CD4-positive, alpha-beta T cell treated with Interleukin-4 for 1 hour (primary cell): ENCODE data around the gene FAM151B.
"Not testable (repeated sequence)": the region's sequence is repeated elsewhere in the genome, so short reads cannot be mapped to it uniquely, and the experiment has no call there.

Experiments
- DNase-seq, 2 donors: peaks; one replicate each; pipeline ENCODE4 v3.0.0-alpha.2; 2020 to 2022

FAM151B gene, protein sequence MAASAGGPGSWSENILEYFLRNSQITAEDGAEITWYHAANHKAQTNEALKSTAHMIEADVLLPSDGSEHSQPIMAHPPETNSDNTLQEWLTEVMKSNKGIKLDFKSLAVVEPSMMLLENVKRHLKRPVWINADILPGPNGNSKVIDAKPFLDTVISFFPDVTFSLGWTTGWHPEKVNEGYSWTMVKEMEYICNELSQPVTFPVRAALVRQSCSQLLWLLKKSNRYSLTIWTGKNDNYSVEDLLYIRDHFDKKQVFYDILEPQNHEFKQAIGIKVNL

DNA sequence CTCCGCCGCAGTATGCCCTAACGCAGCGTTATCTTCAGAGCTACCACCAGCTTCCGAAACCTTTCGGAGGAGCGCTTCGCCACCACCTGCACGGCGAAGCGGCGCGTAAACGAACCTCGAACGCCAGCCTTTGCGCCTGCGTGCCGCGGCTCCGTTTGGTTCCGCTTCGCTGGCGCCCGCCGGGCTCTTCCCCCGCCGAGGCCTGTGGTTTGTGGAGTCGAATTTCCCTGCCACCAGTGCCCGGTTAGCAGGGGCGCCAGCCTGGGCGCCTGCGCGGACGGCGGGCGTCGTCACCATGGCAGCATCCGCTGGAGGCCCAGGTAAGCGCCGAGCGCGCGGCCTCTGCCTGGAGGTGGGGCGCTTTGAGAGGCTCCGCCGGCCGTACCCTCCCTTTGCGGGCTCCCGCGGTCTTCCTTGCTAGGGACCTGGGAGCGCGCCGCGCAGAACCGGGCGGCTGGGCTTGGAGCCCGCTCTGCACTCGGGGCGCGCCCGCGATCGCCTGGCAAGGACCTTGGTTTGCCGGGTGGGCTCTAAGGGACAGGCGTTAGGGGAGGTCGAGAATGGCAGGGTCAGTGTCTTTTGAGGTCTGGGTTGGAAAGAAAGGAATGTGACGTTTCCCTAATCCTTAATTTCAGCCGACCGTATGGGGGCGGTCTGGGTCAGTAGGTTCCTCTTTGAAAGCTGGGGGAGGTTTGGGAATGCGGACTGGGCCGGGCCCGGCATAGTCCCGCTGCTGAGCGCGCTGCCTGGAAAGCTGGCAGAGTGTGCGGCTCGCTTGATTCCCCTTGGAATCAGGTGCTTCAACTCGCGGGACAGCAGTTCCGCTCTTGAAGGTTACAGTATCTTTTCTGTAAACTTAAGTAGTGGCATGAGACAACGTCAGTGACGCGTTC is at the start of gene FAM151B:
Gene FAM151B (plus strand): TSS at position 272 of the 893 bp plus-strand sequence. CDS start 24 bp downstream, at position 296.
- DNase-seq: peak; percentile 80 to 82

DNA sequence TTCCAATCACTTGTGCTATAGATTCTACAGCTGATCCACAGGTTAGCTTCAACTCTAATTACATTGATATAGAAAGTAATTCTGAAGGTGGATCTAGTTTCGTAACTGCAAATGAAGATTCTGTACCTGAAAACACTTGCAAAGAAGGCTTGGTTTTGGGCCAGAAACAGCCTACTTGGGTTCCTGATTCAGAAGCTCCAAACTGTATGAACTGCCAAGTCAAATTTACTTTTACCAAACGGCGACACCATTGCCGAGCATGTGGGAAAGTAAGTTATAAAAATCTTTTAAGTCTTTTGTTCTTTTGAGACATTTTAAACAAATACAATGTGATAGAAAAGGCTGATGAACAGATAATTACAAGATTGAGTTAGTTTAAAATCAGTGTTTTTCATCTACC is 49.2 kb upstream of the FAM151B start:
- DNase-seq: no peak

DNA sequence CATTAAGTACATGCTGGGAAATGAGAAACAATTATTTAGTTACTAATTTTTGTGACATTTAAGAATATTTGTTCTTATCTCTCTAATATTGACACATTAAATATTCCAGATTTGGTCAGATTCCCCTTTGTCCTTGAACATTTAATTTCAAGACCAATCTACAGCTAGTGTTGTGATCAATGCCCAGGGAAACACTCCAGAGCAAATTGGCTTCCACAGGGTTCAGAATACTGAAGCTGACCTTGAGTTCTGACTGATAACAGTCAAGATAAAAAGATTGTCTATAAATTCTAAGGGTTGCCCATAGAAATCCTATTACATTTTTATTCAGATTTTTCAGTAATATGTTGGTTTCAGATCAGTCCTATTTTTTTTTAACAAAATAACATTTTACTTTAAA is 48.7 kb upstream of the FAM151B start:
- no peak for DNase-seq

DNA sequence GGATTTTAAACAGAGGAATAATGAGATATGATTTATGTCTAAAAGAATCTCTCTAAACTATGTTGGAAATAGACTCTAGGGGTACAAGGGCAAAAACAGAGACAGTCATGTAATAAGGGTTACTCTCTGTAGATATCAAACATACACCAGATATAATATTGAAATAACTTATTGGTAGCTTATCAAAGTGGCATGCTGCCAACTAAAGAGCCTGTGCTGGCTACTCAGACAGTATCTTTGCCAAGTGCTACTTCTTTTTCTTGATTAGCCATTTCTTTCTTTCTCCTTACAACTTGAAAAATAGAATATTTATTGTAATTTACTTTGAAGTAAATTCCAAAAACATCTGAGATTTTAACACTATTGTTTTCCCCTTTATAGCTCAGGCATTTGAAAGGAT is 45.2 kb upstream of the FAM151B start:
- no peak for DNase-seq

DNA sequence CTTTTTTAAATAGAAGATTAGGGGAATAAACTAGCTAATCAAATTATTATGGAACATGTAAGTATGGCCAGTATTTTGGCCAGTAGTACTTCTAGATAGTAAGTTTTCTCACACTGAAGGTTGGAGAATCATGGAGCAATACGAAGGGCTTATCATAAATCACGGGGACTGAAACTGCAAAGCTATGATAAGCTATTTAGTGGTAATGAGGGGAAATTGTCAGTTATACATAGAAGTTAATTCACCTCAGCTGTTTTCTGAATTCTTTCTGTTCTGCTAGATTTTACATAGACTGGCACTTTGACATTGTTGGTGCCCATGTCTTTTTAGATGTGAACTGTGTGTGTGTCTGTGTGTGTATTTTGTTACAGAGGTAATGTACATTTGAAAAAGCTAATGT is 34.5 kb upstream of the FAM151B start:
- DNase-seq: no peak

DNA sequence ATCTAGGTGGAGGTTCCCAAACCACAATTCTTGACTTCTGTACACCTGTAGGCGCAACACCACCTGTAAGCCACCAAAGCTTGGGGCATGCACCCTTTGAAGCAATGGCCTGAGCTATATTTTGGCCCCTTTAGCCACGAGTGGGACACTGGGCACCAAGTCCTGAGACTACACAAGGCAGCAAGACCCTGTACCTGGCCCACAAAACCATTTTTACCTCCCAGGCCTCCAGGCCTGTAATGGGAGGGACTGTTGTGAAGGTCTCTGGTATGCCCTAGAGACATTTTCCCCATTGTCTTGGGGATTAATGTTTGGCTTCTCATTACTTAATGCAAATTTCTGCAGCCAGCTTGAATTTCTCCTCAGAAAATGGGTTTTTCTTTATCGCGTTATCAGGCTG is 24.6 kb upstream of the FAM151B start:
- no peak for DNase-seq

DNA sequence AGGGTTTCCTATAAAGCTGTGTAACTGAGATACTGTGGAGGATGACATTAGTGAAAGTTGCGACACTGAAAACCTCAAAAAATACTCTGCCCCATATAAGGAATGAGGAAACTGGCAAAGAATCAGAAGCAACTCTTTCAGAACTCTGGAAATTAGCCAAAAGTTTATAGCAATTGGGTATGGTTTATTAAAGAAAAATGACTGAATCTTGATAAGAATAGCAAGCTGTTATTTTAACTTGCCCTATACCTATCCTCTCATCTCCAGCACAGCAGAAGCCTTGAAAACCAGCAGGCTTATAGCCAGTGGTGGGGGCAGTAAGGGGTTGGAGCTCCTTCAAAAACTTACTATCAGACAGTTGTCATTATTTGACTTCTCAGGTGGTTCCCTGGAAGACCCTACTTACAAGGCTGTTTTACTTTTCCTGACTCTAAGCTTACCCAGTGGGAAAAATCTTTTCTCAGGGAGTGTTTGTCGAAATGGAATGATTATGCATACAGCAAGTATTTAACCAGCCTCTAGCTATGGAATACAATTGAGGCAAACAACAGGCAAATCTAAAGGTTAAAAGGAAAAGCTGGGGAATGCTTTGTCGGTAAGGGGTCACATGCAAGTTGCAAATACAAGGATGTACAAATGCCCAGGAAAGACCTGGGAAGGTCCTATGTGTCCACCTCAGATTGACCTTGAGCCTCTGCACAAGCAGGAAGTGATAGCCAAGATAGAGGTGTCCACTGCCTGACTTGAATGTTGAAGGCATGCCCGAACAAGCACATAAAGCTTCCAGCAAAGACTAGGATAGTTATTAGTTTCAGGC is 21.0 kb upstream of the FAM151B start:
- DNase-seq: no peak

DNA sequence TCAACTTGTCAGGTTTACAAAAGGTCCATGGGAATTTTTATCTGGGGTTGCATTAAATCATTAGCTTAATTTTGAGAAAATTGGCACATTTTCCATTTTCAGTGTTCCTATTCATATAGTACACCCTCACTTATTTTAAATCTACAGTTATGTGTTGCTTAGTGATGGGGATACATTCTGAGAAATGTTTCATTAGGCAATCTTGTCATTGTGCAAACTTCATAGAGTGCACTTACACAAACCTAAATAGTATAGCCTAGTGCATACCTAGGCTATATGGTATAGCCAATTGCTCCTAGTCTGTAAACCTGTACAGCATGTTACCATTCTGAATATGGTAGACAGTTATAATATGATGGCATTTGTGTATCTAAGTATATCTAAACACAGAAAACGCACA is 19.8 kb upstream of the FAM151B start:
- DNase-seq: no peak

DNA sequence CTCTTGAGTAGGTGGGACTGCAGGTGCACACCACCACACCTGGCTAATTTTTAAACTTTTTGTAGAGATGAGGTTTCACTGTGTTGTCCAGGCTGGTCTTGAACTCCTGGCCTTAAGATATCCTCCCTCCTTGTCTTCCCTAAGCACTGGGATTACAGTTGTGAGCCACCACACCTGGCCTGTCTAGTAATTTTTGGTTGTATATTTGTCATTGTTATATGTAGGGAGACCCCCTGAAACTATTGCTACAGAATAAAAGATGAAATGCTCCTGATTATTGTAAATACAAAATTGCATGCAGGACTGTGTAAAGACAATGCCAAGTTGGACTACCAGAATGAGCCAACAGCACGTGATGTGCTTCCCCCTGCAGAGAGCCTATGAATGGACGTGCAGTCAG is 17.3 kb upstream of the FAM151B start:
- DNase-seq: not testable (repeated sequence)

DNA sequence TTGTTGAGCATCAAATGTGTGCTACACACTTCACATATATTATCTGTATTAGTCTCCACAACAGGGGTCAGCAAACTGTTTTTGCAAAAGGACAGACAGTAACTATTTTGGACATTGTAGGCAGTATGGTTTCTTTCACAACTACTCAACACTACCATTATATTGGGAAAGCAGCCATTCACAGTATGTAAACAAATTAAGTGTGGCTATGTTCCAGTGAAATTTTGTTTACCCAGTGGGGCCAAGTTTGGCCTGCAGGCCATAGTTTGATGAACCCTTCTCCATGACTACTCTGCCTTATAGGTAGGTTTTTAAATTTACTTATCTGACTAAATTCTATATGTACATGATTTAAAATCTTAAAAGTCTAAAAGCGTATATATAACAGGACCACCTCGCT is 13.0 kb upstream of the FAM151B start:
- DNase-seq: no peak

DNA sequence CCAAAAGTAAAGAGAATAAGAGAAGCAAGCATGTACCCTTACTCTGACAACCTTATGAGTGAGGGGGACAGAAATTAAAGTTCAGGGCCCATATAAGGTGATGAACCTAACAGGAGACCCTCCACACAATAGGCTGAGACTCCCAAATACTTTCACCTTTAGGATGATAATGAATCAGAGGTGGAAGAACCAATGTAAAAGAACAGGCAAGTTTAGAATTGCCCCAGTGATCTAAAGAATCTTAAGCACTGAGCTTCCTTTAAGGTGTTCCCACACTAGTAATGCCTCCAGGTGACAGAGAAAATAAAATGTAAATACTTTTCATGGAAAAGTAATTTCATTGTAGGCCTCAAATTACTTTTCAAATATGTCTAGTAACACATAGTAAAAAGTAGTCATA is 8.2 kb upstream of the FAM151B start:
- no peak for DNase-seq

DNA sequence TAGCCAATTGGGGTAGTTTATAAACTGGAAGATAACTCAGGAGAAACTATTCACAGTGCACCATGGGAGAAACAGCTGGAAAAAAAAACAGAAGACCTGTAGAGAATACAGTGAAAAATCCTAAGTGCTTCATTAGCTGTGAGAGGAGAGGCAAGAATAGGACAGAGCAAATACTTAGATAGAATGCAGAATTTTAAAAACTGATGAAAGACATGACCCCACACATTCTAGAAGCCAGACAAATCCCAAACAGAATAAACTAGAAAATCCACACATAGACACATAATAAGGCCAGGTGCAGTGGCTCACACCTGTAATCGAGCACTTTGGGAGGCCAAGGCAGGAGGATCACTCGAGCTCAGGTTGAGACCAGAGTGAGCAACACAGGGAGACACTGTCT is 7.5 kb upstream of the FAM151B start:
- DNase-seq: no peak

DNA sequence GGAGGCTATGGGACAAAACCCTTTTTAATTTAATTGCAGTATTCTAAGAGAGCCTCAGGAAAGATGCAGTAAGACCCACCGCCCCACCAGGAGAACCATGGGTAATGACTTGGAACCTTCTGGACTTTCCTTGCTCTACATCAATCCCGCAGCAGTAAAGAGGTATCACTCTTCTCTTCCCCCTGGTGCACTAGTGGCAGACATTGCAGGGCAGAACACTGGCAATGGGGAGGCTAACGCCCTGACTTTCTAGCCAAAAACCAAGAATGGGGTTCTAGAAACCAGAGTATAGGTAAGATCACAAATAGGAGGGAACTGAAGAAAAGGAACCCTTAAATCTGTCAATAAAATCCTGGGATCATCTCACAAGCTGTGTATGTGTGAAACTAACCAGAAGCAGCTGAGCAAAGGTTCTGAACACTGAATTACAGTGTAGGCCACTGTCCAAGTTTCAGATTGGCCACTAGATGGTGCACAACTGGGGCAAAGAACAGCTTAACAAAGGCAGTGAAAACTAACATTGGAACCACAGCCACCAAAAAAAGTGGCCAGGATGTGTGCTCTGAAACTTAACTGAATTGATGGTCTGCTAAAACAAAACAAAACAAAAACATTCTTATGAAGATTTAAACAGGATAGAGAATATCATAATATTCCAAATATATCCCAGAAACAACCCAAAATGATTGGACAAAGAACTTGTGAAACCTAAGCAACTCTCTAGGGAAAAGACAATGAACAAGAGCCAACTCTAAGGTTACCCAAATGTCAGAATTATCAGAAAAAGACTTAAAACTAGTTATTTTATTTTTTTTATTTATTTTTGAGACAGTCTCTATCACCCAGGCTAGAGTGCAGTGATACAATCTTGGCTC is 6.6 kb upstream of the FAM151B start:
- peak; percentile 20 to 47 for DNase-seq

DNA sequence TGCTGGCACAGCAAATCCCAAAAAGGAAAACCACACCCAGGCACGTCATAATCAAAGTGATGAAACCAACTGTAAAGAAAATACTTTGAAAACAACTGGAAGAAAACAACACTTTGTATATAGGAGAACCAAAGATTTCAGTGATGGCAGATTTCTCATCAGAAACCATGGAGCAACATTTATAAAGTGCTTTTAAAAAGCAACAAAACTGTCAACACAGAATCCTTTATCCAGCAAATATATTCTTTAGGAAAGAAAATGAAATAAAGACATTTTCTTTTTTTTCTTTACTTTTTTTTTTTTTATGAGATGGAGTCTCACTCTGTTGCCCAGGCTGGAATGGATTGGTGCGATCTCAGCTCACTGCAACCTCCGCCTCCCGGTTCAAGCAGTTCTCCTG is 5.3 kb upstream of the FAM151B start:
- DNase-seq: no peak

DNA sequence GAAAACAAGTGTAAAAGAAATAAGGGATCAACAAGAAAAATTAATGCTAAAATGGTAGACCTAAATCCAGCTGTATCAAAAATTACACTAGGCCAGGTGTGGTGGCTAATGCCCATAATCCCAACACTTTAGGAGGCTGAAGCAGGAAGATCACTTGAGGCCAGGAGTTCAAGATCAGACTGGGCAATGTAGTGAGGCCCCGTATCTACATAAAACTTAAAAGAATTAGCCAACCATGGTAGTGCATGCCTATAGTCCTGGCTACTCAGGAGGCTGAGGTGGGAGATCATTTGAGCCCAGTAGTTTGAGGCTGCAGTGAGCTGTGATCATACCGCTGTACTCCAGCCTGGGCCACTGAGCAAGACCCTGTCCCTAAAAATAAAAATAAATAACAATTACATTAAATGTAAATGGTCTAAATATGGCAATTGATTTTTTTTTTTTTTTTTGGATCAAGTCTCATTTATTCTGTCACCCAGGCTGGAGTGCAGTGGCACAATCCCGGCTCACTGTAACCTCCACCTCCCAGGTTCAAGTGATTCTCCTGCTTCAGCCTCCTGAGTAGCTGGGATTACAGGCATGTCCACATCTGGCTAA is 4.2 kb upstream of the FAM151B start:
- DNase-seq: no peak

DNA sequence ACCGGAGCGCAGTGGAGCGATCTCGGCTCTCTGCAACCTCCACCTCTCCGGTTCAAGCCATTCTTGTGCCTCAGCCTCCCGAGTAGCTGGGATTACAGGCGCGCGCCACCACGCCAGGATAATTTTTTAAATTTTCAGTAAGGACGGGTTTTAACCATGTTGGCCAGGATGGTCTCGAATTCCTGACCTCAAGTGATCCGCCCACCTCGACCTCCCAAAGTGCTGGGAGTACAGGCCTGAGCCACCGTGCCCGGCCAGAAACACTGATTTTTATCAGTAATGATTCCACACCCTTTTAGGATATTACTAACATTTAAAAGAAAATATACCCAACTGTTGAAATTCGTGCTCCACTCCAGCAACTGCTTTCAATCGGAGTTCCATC is 464 bp upstream of the FAM151B start:
- no peak for DNase-seq

DNA sequence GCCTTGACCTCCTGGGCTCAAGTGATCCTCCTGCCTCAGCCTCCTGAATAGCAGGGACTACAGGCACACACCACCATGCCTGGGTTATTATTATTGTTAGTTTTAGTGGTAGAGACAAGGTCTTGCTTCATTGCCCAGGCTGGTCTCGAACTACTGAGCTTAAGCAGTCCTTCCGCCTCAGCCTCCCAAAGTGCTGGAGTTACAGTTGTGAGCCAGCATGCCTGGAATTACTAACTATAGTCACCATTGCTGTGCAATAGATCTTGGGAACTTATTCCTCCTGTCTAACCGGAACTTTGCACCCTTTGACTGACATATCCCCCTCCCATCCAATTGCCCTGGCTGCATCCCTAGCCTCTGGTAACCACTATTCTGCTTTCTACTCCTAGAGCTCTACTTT is 3.4 kb downstream of the FAM151B start:
- DNase-seq: no peak

DNA sequence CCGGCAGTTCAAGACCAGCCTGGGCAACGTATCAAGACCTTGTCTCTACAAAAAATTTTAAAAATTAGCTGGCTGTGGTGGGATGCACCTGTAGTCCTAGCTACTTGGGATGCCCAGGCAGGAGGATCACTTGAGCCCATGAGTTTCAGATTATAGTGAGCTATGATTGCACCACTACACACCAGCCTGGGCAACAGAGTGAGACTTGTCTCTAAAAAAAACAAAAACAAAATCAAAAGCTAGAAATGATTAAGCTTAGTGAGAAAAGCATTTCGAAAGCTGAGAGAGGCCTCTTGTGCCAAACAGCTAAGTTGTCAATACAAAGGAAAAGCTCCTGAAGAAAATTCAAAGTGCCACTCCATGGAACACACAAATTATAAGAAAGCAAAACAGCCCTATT is 4.8 kb downstream of the FAM151B start:
- DNase-seq: no peak

DNA sequence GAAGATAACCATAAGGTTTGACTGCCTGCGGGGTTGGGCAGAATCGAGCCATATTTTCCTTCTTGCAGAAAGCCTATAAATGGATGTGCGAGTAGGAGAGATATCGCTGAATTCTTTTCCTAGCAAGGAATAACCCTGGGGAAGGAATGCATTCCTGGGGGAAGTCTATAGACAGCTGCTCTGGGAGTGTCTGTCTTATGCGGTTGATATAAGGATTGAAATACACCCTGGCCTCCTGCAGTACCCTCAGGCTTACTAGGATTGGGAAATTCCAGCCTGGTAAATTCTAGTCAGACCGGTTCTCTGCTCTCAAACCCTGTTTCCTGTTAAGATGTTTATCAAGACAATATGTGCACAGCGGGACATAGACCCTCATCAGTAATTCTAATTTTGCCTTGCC is 5.5 kb downstream of the FAM151B start:
- not testable (repeated sequence) for DNase-seq

DNA sequence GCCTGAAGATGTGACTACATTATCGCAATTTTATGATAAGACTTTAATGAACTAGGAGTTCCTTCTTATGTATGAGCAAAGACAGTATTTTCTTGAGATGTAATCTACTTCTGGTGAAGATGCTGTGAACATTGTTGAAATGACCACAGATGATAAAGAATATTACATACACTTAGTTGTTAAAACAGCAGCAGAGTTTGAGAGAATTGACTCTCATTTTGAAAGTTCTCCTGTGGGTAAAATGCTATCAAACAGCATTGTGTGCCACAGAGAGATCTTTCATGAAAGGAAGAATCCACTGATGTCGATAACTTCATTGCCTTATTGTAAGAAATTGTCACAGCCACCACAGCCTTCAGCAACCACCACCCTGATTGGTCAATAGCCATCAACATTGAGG is 8.0 kb downstream of the FAM151B start:
- DNase-seq: no peak

DNA sequence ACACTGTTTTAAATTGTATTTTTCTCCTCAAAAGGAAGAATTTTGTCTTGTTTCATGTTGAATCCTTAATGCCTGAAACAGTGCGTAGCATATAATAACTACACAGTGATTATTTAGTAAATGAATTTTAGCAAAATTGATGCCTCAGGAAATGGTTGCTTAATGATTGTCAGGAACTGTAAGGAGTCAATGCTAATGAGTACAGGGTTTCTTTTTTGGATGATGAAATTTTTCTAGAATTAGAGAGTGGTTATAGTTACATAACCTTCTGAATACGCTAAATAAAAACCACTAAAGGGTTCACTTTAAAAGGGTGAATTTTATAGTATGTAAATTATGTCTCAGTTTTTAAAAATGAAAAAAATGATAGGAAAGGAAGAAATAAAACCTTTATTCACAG is 14.9 kb downstream of the FAM151B start:
- DNase-seq: no peak

DNA sequence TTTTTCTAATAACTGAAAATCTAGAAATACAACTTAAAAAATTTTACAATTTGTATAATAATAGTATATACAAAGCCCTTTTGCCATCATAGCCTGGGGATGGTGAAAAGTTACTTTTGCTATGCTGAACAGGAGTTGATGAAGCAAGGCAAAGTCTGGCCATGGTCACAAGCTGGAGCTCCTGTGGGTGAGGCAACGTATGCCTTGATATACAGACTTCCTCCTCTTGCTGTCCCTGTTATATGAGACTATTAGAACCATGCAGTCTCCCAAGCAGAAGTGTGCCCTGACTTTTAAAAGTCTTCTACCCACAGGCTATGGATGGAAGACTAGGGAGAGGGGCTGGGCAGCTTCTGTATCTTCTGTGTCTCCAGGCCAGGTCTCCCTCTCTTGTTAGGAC is 15.7 kb downstream of the FAM151B start:
- DNase-seq: peak in 1 of 2 donors; percentile 26
